ENCODE results near the gene HCRT.

- TF ChIP-seq ZNF121 (tag by site-specific recombination; IDR thresholded peaks at IDR 0.05) = no peak
- TF ChIP-seq ZNF280C (tag by site-specific recombination; IDR thresholded peaks at IDR 0.05) = no peak
- no peak for TF ChIP-seq REST (tag by site-specific recombination; IDR thresholded peaks at IDR 0.05)
These were observed 7.6 kb downstream of the HCRT start for GRCh38 chr17:42177684-42178083.

Measured in HEK293 (cell line).